Fibroblast of villous mesenchyme (primary cell): ENCODE data around the gene PIBF1. TPM values are rescaled to one million over a fixed set of nuclear protein-coding genes. Genes with fewer than 3 reads are reported as not detected.

ENCODE experiments used
- DNase-seq: peaks from one replicate; pipeline ENCODE4 v3.0.0-alpha.2; 2010; ENCODE audit warnings: low read depth
- H3K4me3 ChIP-seq: 2 replicates; pipeline ENCODE4 v1.5.1; 2011; ENCODE audit warnings: low read depth, mild to moderate bottlenecking, low read length
- total RNA-seq: library from RNA; depleted of rRNA; stranded (reverse); fragments of >200 nt; gene quantifications from 2 replicates; pipeline ENCODE4 v1.2.3, GENCODE V29; 2012
- TF ChIP-seq, protein P1 (sequence below): IDR thresholded peaks from 2 replicates; pipeline ENCODE4 v1.5.1; 2012; ENCODE audit warnings: low read depth, mild to moderate bottlenecking, low read length; ENCODE audit not compliant: insufficient read depth

Gene PIBF1
- total RNA-seq = 23.5 and 25.0 TPM in 2 replicates

- TF ChIP-seq, protein P1, sequence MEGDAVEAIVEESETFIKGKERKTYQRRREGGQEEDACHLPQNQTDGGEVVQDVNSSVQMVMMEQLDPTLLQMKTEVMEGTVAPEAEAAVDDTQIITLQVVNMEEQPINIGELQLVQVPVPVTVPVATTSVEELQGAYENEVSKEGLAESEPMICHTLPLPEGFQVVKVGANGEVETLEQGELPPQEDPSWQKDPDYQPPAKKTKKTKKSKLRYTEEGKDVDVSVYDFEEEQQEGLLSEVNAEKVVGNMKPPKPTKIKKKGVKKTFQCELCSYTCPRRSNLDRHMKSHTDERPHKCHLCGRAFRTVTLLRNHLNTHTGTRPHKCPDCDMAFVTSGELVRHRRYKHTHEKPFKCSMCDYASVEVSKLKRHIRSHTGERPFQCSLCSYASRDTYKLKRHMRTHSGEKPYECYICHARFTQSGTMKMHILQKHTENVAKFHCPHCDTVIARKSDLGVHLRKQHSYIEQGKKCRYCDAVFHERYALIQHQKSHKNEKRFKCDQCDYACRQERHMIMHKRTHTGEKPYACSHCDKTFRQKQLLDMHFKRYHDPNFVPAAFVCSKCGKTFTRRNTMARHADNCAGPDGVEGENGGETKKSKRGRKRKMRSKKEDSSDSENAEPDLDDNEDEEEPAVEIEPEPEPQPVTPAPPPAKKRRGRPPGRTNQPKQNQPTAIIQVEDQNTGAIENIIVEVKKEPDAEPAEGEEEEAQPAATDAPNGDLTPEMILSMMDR = no peak
- DNase-seq = peak; percentile 98
- peak within 1 kb of the TSS; percentile 95 for H3K4me3 ChIP-seq
These were observed at the start of gene PIBF1, which contains the start of gene DIS3 for GRCh38 chr13:72781451-72782439. Gene PIBF1 (plus strand): TSS chr13:72782133. CDS start chr13:72783470, 1,337 bp downstream. Gene DIS3 (minus strand): TSS chr13:72781900. CDS start chr13:72781832, 68 bp downstream.

- no peak overlapping the region for H3K4me3 ChIP-seq
- no peak for DNase-seq
- TF ChIP-seq, protein P1 = no peak
These were observed 44.9 kb upstream of the PIBF1 start for GRCh38 chr13:72737033-72737432.

GRCh38 chr13:72740015-72740414 lies 41.9 kb upstream of the PIBF1 start:
- DNase-seq = no peak
- no peak overlapping the region for H3K4me3 ChIP-seq
- TF ChIP-seq, protein P1 = no peak

GRCh38 chr13:72745260-72745659 lies 36.7 kb upstream of the PIBF1 start:
- TF ChIP-seq, protein P1 = no peak
- H3K4me3 ChIP-seq = no peak overlapping the region
- peak; percentile 29 for DNase-seq

- no peak overlapping the region for H3K4me3 ChIP-seq
- TF ChIP-seq, protein P1 = no peak
- no peak for DNase-seq
These were observed 30.7 kb upstream of the PIBF1 start for GRCh38 chr13:72751220-72751619.

- H3K4me3 ChIP-seq = no peak overlapping the region
- TF ChIP-seq, protein P1 = no peak
- DNase-seq = no peak
These were observed 27.8 kb upstream of the PIBF1 start for GRCh38 chr13:72754111-72754510.
